ENCODE measurements around the gene ZNF473.

DNA sequence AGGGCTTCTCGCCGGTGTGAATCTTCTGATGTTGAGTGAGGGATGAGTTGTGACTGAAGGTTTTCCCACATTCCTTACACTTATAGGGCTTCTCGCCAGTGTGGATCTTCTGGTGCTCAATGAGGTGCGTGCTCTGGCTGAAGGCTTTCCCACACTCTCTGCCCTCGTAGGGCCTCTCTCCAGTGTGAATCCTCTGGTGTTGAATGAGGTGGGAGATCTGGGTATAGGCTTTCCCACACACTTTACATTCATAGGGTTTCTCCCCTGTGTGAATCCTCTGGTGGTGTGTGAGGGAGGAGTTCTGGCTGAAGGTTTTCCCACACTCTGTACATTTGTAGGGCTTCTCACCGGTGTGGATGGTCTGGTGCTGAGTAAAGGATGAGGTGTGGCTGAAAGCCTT lies 33.2 kb downstream of the ZNF473 start:
- TF ChIP-seq CTCF (IDR thresholded peaks at IDR 0.05) (no peak), POLR2A (IDR thresholded peaks at IDR 0.05) (no peak), POLR2AphosphoS5 (IDR thresholded peaks at IDR 0.05) (no peak), EP300 (IDR thresholded peaks at IDR 0.05; ENCODE audit: low read depth) (no peak)
